ENCODE data around the gene SHANK1. TPM values are rescaled to one million over a fixed set of nuclear protein-coding genes. Genes with fewer than 3 reads are reported as not detected.

Gene SHANK1
- total and polyA plus RNA-seq, 11 donors: 0.03 to 2.1 (median 0.44) TPM; not detected in 1

GRCh38 chr19:50717026-50717723, 2.4 kb downstream of the SHANK1 start:
- H3K27me3 ChIP-seq: peaks cover 8 to 59% (median 30%) of the 10 kb centered on the region in 9 donors
- TF ChIP-seq POLR2A (IDR thresholded peaks at IDR 0.05) (no peak), CTCF (IDR thresholded peaks at IDR 0.05) (no peak)
- H3K4me1 ChIP-seq: peaks cover 0 to 20% (median 5%) of the 10 kb centered on the region in 12 donors
- no peaks in the 10 kb centered on the region for H3K36me3 ChIP-seq
- intact Hi-C loops (cut with DNase I): no loop called here
- 55 to 64% (median 59%) methylated on average over 23 of the region's 23 CpGs for WGBS, 4 donors
- no peak for ATAC-seq
- no peaks in the 10 kb centered on the region for H3K9me3 ChIP-seq
- DNase-seq: peak in 2 of 5 donors; percentile 26 to 58
- H3K4me3 ChIP-seq: no peak overlapping the region
- no peak overlapping the region for H3K27ac ChIP-seq

- TF ChIP-seq POLR2A (IDR thresholded peaks at IDR 0.05) (no peak), CTCF (IDR thresholded peaks at IDR 0.05) (no peak)
- Histone ChIP-seq H3K27me3 (peaks cover 8 to 64% (median 30%) of the 10 kb centered on the region in 9 donors), H3K4me3 (no peak overlapping the region), H3K9me3 (no peaks in the 10 kb centered on the region), H3K4me1 (peaks cover 0 to 20% (median 5%) of the 10 kb centered on the region in 12 donors), H3K36me3 (no peaks in the 10 kb centered on the region), H3K27ac (no peak overlapping the region)
- ATAC-seq (no peak), DNase-seq (peak in 1 of 5 donors; percentile 21)
- intact Hi-C loops (cut with DNase I): no loop called here
- WGBS, 4 donors: 82 to 85% (median 84%) methylated on average over 18 to 39 of the region's 39 CpGs
Observed at GRCh38 chr19:50716178-50717025, 3.2 kb downstream of the SHANK1 start.

DNA sequence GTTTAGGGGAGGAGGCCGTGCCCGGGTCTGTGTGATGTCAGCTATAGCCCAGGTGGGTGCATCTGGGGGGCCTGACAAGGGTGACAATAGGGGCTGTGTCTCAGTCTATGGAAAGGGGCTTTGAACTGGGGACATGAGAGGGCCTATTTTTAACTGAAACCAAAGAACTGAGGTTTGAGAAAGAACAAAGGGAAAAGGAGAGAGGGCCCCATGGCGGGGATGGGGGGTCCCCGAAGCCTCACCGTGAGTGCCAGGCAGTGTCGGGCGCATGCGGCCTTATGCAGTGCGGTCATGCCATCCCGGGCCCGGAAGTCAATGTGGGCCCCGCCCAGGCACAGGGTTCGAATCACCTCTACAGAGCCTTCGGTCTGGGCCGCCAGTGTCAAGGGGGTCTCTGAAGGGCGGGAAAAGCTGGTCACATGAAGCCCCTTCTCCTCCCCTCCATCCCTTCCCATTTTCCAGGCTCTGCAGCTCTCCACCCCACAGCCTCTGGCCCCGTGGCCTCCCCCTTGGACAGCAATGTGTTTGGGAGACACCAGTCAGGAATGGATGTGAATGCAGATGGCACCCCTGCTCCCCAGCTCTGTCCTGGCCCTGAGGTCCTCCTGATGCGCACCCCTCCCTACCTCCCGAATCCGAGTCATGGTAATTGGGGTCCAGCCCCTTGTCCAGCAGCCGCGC, 5.9 kb downstream of the SHANK1 start:
- peak in 1 of 5 donors; percentile 52 for DNase-seq
- no peak for TF ChIP-seq POLR2A (IDR thresholded peaks at IDR 0.05)
- no peak for TF ChIP-seq CTCF (IDR thresholded peaks at IDR 0.05)

More for the DNA sequence above, 5.9 kb downstream of the SHANK1 start:
- Histone ChIP-seq H3K4me3 (no peak overlapping the region), H3K27me3 (peaks cover 3 to 68% (median 24%) of the 10 kb centered on the region in 9 donors), H3K4me1 (peaks cover 0 to 9% (median 2%) of the 10 kb centered on the region in 12 donors), H3K9me3 (no peaks in the 10 kb centered on the region), H3K27ac (no peak overlapping the region), H3K36me3 (no peaks in the 10 kb centered on the region)
- ATAC-seq: no peak
- WGBS, 4 donors: 83 to 90% (median 88%) methylated on average over 22 of the region's 22 CpGs
- intact Hi-C loops (cut with DNase I): no loop called here

Measured in heart left ventricle (tissue), 16 donors.